Measurements from ENCODE around the gene PLEKHA8. TPM values are rescaled to one million over a fixed set of nuclear protein-coding genes. Genes with fewer than 3 reads are reported as not detected.

Gene PLEKHA8
- total RNA-seq, 4 donors from 2014 or later, result 2.3 to 3.2 (median 2.6) TPM

- Histone ChIP-seq H3K4me1 (peaks cover 56 to 79% of the 10 kb centered on the region in 2 donors), H3K9me3 (no peaks in the 10 kb centered on the region), H3K27me3 (no peaks in the 10 kb centered on the region), H3K36me3 (no peaks in the 10 kb centered on the region), H3K27ac (peak overlapping the region in 3 of 4 donors; percentile 12 to 54 (median 16)), H3K4me3 (no peak overlapping the region)
- peak in 1 of 2 donors; percentile 58 for ATAC-seq
- intact Hi-C loops (cut with DNase I; ENCODE audit: low total_unique reads) (no loop called here), in situ Hi-C loops (cut with MboI; ENCODE audit: low sequenced_read_pairs in 4 of 4) (no loop called here)
- TF ChIP-seq CTCF (IDR thresholded peaks at IDR 0.05 in 4 of 5, conservative IDR thresholded peaks at IDR 0.05 in 1 of 5) (no peak), POLR2A (IDR thresholded peaks at IDR 0.05) (no peak)
- no peak for DNase-seq
These were observed 150.7 kb downstream of the PLEKHA8 start for GRCh38 chr7:30178748-30179436.

Other genes with a start within 250 kb of the PLEKHA8 start
- gene WIPF3, start 221.9 kb upstream of the PLEKHA8 start, total RNA-seq, result 1 to 10 TPM; 4.2 to 9.9 (median 8.3) TPM
- gene SCRN1, start 38.6 kb upstream of the PLEKHA8 start, total RNA-seq, result 1 to 10 TPM; 1.8 to 3.8 (median 2.7) TPM
- gene FKBP14, start 1.7 kb upstream of the PLEKHA8 start, total RNA-seq, result 1 to 10 TPM; 1.4 to 2.4 (median 1.5) TPM
- gene MTURN, start 106.6 kb downstream of the PLEKHA8 start, total RNA-seq, result 10 to 100 TPM; 32.9 to 81.9 (median 44.7) TPM